ENCODE results near the gene RBBP8NL.
"Not testable (repeated sequence)": the region's sequence is repeated elsewhere in the genome, so short reads cannot be mapped to it uniquely, and the experiment has no call there.

Gene RBBP8NL

GRCh38 chr20:62390317-62391164 lies 36.8 kb downstream of the RBBP8NL start:
- DNase-seq: no peak

DNA sequence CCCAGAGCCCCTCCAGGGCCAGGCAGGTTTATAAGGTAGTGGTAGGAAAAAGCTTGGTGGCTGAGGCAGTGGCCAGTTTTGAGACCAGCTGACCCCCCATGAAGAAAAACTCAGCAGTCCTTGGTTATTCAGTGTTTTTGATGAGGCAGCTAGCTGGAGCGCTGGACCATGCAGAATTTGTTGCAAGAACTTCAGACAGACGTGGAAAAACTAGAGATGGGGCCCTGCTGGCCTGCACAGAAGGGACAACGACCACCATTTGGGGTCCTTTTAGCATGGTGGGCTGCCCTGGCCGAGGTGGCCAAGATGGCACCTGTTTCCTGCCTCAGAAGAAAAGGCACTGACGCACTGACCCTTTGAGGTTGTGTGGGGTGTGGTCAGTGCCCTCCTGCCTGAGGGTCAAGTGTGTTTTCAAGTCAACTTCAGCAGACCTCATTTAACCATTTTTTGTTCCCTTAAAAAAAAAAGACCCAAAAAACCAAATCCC lies 37.7 kb downstream of the RBBP8NL start:
- no peak for DNase-seq

DNA sequence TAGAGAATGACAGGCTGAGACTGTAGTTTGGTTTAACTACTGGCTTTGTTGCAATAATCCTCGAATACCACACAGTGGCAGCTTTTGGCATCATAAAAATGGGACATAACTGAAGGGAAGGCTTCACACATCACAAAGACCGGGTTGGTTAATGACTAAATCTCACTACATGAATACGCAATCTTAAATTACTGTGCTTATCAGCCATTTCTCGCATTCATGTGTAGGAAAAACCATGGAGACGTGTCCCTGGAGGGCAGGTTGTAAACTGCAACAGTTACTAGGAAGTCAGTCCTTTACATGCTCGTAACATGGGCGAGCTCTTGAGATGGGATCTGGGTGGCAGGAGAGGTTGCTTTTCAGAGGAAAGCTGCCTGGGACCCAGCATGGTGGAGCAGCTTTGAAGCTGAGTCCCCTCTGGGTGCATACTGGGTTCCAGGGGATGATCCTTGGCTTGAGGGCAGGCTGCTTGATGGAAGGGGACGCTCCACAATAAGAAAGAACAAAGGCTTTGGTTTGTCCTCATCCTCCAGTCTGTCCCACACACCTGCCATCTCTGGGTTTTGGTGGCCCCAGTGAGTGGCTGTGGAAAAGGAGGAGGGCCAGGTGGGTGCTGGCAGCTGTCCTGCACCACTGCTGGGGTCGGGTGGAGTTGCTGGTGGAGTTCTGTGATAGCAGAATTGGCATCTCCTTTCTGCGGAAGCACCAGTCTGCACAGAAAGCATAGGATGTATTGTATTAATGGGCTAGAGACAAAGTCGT lies 38.3 kb downstream of the RBBP8NL start:
- DNase-seq: no peak

- no peak for DNase-seq
Observed at GRCh38 chr20:62387933-62388635, 39.3 kb downstream of the RBBP8NL start.

DNA sequence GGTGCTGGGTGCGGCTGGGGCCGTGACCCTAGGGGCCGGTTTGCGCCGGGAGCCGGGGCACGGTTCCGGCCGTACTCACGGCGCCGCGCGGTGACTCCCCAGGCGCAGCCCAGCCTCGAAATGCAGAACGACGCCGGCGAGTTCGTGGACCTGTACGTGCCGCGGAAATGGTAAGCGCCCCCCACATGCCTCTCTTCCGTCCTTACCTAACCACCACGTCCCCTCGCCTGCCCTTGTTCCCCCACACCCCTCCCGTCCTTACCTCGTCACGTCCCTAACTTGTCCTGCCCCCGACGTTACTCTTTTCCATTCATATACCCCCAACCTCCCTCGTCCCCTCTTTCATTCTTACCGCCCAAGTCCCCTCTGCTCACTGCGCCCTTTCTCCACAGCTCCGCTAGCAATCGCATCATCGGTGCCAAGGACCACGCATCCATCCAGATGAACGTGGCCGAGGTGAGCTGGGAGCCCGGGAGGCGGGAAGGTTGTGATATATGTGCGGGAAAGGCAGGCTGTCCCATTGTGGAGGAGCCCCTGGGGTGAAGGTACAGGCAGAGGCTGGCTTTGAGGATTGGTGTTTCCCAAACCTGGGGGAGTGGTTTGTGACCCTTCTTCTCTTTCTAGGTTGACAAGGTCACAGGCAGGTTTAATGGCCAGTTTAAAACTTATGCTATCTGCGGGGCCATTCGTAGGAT lies 40.0 kb downstream of the RBBP8NL start:
- no peak for DNase-seq

- peak; percentile 75 for DNase-seq
Observed at GRCh38 chr20:62386383-62387218, 40.7 kb downstream of the RBBP8NL start, which contains the start of gene RPS21. Gene RPS21 (plus strand): TSS chr20:62387103. CDS start chr20:62387339, 236 bp downstream.

GRCh38 chr20:62382306-62383198 lies 44.8 kb downstream of the RBBP8NL start:
- peak; percentile 32 for DNase-seq

DNA sequence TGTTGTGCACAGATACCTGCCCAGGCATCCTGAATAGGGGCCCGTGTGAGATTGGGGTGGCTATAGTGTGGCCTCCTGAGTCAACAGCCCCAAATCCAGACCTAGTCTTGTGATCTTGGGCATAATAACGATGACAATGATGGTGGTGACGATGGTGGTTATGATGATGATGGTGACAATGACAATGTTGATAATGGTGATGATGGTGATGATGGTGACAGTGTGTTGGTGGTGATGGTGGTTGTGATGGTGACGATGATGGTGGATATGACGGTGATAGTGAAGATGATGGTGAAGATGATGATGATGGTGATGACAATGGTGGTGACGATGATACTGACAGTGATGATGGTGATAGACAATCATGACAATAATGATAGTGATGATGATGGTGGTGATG lies 45.5 kb downstream of the RBBP8NL start:
- DNase-seq: no peak

GRCh38 chr20:62381202-62381797 lies 46.0 kb downstream of the RBBP8NL start:
- DNase-seq: no peak

GRCh38 chr20:62378215-62378614 lies 49.1 kb downstream of the RBBP8NL start:
- DNase-seq: no peak

- DNase-seq: no peak
Observed at GRCh38 chr20:62377615-62378178, 49.6 kb downstream of the RBBP8NL start.

DNA sequence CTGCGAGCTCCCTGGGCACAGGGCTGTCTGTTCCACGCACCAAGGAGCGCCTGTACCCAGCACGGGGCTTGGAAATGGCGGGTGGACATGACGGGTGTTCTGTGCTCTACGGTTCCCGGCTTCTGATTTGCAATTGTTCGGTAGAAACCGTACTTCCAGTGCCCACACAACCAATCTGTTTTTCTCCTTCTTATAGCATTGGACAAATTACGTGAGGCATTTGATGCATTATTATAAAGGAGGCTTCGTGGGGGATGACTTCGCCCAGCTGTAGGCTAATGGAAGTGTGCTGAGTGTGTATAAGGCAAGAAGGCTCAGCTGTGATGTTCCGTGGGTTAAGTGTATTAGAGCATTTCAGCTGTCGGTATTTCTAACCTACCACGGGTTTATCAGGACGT lies 50.3 kb downstream of the RBBP8NL start:
- no peak for DNase-seq

GRCh38 chr20:62376112-62377063 lies 51.0 kb downstream of the RBBP8NL start:
- no peak for DNase-seq

DNA sequence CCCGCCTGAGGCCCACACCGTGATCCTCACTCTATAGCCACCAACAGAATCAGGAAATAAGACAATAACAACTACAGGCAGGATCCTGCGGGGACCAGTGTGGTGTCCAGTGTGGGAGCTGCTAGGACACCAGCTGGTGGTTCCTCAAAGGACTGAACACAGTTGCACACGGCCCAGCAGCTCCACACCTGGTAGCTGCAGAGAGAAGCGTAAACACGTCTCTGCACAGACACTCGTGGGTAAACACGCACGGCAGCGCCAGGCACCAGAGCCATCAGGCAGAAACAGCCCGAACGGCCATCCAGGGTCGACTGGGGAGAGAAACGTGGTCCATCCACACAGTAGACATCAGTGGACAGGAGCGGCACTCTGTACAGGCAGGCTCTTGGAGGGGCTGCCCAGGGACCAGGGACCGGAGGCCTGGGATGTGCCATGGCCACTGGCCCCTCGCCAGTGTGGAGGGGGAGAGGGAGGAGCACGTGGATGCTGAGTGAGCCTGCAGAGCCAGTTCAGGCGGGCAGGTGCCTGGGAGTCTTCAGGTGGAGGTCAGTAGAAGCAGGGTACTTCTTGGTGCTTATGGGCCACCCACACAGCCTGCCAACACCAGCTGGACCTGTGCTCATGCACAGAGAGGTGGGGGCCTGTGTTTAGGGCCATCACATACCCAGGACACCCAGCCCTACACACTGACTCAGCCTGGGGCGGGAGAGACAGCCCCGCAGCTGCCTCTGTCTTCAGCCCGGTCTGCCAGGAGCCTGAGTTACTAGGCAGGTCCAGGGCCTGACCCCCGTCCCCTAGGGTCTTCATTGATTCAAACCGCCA lies 52.8 kb downstream of the RBBP8NL start:
- DNase-seq: no peak

DNA sequence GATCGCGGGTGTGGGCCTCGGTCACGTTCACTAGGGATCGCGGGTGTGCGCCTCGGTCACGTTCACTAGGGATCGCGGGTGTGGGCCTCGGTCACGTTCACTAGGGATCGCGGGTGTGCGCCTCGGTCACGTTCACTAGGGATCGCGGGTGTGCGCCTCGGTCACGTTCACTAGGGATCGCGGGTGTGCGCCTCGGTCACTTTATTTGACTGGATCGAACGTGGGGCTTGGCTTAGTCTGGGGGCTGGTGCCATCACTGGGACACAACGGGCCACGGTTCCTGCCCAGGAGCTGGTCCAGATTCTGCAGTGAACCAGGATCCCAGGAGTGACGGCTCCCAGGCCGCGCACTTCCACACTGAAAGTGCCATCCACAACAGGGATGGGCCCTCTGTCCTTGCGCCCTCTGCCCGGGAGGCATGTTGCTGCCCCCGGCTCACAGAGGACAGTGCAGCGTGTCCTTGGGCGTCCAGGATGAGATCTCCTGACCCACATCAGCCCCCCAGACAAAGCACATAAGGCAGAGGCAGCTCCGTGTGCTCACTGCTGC lies 53.6 kb downstream of the RBBP8NL start:
- DNase-seq: not testable (repeated sequence)

DNA sequence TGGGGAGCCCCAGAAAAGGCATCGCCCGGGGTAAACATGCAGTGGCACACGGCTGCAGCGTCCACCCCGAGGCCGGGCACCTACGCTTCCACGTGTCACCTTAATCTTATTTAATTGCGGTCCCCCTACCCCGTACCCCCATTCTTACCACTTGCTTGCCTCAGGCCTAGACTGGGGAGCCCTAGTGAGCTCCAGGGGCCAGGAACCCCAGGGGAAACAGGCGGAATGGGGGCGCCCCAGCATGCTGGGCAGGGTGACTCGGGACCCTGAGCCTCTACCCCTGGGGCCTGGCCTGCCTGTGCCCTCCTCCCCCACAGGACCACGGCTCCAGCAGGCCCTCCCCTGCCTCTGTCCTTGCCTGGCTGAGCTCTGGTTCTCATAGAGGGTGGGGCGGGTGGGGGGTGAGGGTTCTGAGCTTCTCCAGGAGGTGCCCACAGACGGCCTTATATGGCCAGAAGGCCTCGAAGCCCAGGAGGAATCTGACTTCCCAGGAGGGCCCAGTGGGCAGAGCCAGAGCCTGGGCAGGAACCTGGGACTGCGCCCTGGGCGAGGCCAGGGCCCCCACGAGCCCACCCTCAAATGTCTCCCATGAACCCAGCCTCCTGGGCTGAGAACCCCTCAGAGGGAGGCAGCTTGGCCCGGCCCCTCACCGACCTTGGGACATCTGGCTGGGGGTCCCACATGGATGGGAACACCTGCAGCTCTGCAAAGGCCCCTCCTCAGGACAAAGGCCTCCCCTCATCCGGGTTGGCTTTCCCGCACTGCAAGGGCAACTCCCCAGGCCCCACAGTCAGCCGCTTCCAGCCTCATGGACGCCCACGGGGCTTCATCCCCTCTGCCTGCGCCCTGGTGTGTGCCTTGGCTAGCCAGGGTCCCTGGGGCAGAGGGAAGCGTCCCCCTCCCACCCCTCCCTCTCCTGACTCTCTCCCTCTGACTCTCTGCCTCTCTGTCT lies 55.0 kb downstream of the RBBP8NL start:
- DNase-seq: no peak
